Measurements from ENCODE around the gene GPRC5A. TPM values are rescaled to one million over a fixed set of nuclear protein-coding genes. Genes with fewer than 3 reads are reported as not detected.

GPRC5A gene
- total RNA-seq, 1 experiment from 2014 or later, result 0.56 TPM

GRCh38 chr12:12939888-12940287, 48.5 kb downstream of the GPRC5A start:
- no peak overlapping the region for H3K27ac ChIP-seq (ENCODE audit: low read depth, low read length, poor library complexity, severe bottlenecking)
- no peaks in the 10 kb centered on the region for H3K9me3 ChIP-seq (ENCODE audit: low read depth, low read length, poor library complexity, severe bottlenecking)
- intact Hi-C loops (cut with micrococcal nuclease; ENCODE audit: unreplicated experiment), result no loop called here
- H3K36me3 ChIP-seq (ENCODE audit: insufficient read depth, low read length, poor library complexity, severe bottlenecking), result no peaks in the 10 kb centered on the region
- no peak for DNase-seq (ENCODE audit: low spot score)
- no TSS peak for BruUV-seq (replicated peaks)
- POLR2A ChIA-PET (ENCODE audit: low non-redundant PET), result no interaction called here
- TF ChIP-seq CTCF (conservative IDR thresholded peaks at IDR 0.05; ENCODE audit: low read depth, low read length), result no peak
- no peak for TF ChIP-seq EZH2 (IDR thresholded peaks at IDR 0.05; ENCODE audit: borderline replicate concordance, low read depth, low read length, poor library complexity, severe bottlenecking)
- H3K4me1 ChIP-seq (ENCODE audit: insufficient read depth, low read length, poor library complexity, severe bottlenecking), result no peaks in the 10 kb centered on the region
- no peaks in the 10 kb centered on the region for H3K27me3 ChIP-seq (replicated peaks; ENCODE audit: insufficient read depth, low read depth, low read length, poor library complexity)
- CTCF ChIA-PET, result no interaction called here
- no peak overlapping the region for H3K4me3 ChIP-seq (ENCODE audit: low read depth, low read length, poor library complexity, severe bottlenecking)

GRCh38 chr12:12941450-12942350, 50.3 kb downstream of the GPRC5A start:
- no TSS peak for BruUV-seq (replicated peaks)
- intact Hi-C loops (cut with micrococcal nuclease; ENCODE audit: unreplicated experiment), result no loop called here
- no peak overlapping the region for H3K4me3 ChIP-seq (ENCODE audit: low read depth, low read length, poor library complexity, severe bottlenecking)
- H3K27me3 ChIP-seq (replicated peaks; ENCODE audit: insufficient read depth, low read depth, low read length, poor library complexity), result no peaks in the 10 kb centered on the region
- ChIA-PET CTCF (no interaction called here), POLR2A (ENCODE audit: low non-redundant PET) (no interaction called here)
- no peak for DNase-seq (ENCODE audit: low spot score)
- H3K4me1 ChIP-seq (ENCODE audit: insufficient read depth, low read length, poor library complexity, severe bottlenecking), result no peaks in the 10 kb centered on the region
- H3K36me3 ChIP-seq (ENCODE audit: insufficient read depth, low read length, poor library complexity, severe bottlenecking), result no peaks in the 10 kb centered on the region
- H3K27ac ChIP-seq (ENCODE audit: low read depth, low read length, poor library complexity, severe bottlenecking), result no peak overlapping the region
- TF ChIP-seq CTCF (conservative IDR thresholded peaks at IDR 0.05; ENCODE audit: low read depth, low read length) (no peak), EZH2 (IDR thresholded peaks at IDR 0.05; ENCODE audit: borderline replicate concordance, low read depth, low read length, poor library complexity, severe bottlenecking) (no peak)
- H3K9me3 ChIP-seq (ENCODE audit: low read depth, low read length, poor library complexity, severe bottlenecking), result no peaks in the 10 kb centered on the region

GRCh38 chr12:12943586-12944260, 52.4 kb downstream of the GPRC5A start:
- H3K36me3 ChIP-seq (ENCODE audit: insufficient read depth, low read length, poor library complexity, severe bottlenecking), result no peaks in the 10 kb centered on the region
- intact Hi-C loops (cut with micrococcal nuclease; ENCODE audit: unreplicated experiment), result no loop called here
- CTCF ChIA-PET, result no interaction called here
- BruUV-seq (replicated peaks), result no TSS peak
- no peak overlapping the region for H3K27ac ChIP-seq (ENCODE audit: low read depth, low read length, poor library complexity, severe bottlenecking)
- POLR2A ChIA-PET (ENCODE audit: low non-redundant PET), result no interaction called here
- DNase-seq (ENCODE audit: low spot score), result no peak
- no peaks in the 10 kb centered on the region for H3K9me3 ChIP-seq (ENCODE audit: low read depth, low read length, poor library complexity, severe bottlenecking)
- TF ChIP-seq EZH2 (IDR thresholded peaks at IDR 0.05; ENCODE audit: borderline replicate concordance, low read depth, low read length, poor library complexity, severe bottlenecking) (no peak), CTCF (conservative IDR thresholded peaks at IDR 0.05; ENCODE audit: low read depth, low read length) (no peak)
- no peaks in the 10 kb centered on the region for H3K27me3 ChIP-seq (replicated peaks; ENCODE audit: insufficient read depth, low read depth, low read length, poor library complexity)
- H3K4me3 ChIP-seq (ENCODE audit: low read depth, low read length, poor library complexity, severe bottlenecking), result no peak overlapping the region
- no peaks in the 10 kb centered on the region for H3K4me1 ChIP-seq (ENCODE audit: insufficient read depth, low read length, poor library complexity, severe bottlenecking)

All from A673 (cell line).